Measurements from ENCODE around the gene SRSF6. TPM values are rescaled to one million over a fixed set of nuclear protein-coding genes. Genes with fewer than 3 reads are reported as not detected.
A peak's percentile ranks its signal among the peaks of the same experiment; 100 is the strongest.
"Not testable (repeated sequence)": the region's sequence is repeated elsewhere in the genome, so short reads cannot be mapped to it uniquely, and the experiment has no call there.

The SRSF6 gene
- polyA plus RNA-seq, 6 donors from 2014 or later = 43.3 to 72.5 (median 53.9) TPM

DNA sequence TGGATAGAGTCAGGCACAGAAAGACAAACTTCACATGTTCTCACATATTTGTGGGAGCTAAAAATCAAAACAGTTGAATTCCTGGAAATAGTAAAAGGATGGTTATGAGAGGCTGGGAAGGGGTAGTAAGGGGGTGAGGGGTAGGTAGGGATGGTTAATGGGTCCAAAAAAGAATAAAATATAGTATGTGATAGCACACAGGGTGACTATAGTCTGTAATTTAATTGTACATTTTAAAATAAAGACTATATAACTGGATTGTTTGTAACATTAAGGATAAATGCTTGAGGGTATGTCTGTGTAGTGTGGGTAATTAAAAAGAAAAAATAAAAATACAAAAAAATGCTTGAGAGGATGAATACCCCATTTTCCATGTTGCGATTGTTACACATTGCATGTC is 9.9 kb downstream of the SRSF6 start:
- no peak overlapping the region for H3K27ac Mint-ChIP-seq
- DNase-seq (no peak), ATAC-seq (ENCODE audit: low read depth in 2 of 2) (no peak)
- no peaks in the 10 kb centered on the region for H3K27me3 Mint-ChIP-seq
- H3K36me3 Mint-ChIP-seq = peaks cover 15 to 23% of the 10 kb centered on the region in 2 donors
- no peak overlapping the region for H3K4me3 Mint-ChIP-seq
- peaks cover 11 to 14% (median 12%) of the 10 kb centered on the region in 3 donors for H3K4me1 Mint-ChIP-seq
- no peaks in the 10 kb centered on the region for H3K9me3 Mint-ChIP-seq

DNA sequence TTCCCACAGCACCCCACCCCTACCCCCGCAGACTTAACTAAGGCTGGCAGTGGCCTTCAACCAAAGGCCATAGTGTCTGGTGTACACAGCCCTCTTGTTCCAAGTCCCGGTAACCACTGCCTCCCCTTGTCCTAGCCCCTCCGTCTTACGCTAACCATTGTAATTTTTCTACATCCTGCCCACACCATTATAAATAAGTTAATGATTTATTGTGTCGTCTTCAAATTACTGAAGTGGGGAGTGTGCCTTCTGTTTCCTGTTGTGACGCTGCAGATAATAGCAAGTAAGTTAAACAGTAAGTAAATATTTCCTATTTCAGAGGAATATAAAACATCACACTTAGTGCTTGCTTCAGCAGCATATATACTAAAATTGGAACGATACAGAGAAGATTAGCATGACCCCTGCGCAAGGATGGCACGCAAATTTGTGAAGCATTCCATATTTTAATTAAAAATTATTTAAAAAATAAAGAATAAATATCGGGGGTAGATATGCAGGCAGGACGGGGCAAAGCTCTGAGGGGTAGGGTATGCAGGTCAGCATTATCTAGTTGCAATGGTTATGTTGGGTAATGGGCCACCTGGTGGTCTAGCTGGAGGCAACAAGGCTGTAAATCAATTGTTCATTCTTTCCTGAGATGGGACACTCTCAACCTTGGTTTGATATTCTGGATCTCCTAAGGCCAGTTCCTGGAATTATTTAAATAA is 15.1 kb downstream of the SRSF6 start:
- ATAC-seq (ENCODE audit: low read depth in 2 of 2) (no peak), DNase-seq (no peak)
- H3K36me3 Mint-ChIP-seq = peaks cover 0 to 5% of the 10 kb centered on the region in 2 donors
- H3K27ac Mint-ChIP-seq = peak overlapping the region in 2 of 6 donors; percentile 11 to 80
- H3K27me3 Mint-ChIP-seq = no peaks in the 10 kb centered on the region
- no peak overlapping the region for H3K4me3 Mint-ChIP-seq
- H3K4me1 Mint-ChIP-seq = peaks cover 8 to 14% (median 9%) of the 10 kb centered on the region in 3 donors
- no peaks in the 10 kb centered on the region for H3K9me3 Mint-ChIP-seq

DNA sequence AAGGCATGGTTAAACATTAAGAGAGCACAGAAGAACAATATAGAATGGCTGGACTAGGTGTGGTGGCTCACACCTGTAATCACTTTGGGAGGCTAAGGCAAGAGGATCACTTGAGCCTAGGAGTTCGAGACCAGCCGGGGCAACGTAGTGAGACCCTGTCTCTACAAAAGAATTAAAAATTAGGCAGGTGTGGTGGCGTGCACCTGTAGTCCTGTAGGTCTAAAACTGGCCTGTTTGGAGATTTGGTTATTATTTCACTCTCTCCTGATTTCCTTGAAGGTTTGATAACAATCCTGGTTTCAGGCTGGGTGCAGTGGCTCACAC is 15.6 kb downstream of the SRSF6 start:
- Mint-ChIP-seq H3K27ac (peak overlapping the region in 2 of 6 donors; percentile 11 to 47), H3K36me3 (peaks cover 0 to 5% of the 10 kb centered on the region in 2 donors), H3K4me1 (peaks cover 8 to 14% (median 9%) of the 10 kb centered on the region in 3 donors), H3K27me3 (no peaks in the 10 kb centered on the region), H3K9me3 (no peaks in the 10 kb centered on the region), H3K4me3 (no peak overlapping the region)
- DNase-seq (no peak), ATAC-seq (ENCODE audit: low read depth in 2 of 2) (no peak)

DNA sequence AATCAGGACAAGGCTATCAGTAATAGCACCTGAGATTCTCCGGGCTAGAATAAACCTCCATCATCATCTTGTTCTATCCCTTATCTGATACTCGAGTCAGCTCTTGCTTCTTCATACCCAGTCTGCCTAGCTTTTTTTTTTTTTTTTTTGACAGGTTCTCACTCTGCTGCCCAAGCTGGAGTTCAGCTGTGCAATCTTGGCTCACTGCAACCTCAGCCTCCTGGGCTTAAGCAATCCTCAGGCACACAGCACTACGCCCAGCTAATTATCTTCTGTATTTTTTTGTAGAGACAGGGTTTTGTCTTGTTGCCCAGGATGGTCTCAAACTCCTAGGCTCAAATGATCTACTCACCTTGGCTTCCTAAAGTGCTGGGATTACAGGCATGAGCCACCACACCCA is 19.5 kb downstream of the SRSF6 start:
- Mint-ChIP-seq H3K4me1 (peaks cover 8 to 12% (median 9%) of the 10 kb centered on the region in 3 donors), H3K9me3 (no peaks in the 10 kb centered on the region), H3K27ac (no peak overlapping the region), H3K4me3 (no peak overlapping the region), H3K36me3 (no peaks in the 10 kb centered on the region), H3K27me3 (no peaks in the 10 kb centered on the region)
- ATAC-seq (ENCODE audit: low read depth in 2 of 2) = no peak
- no peak for DNase-seq

DNA sequence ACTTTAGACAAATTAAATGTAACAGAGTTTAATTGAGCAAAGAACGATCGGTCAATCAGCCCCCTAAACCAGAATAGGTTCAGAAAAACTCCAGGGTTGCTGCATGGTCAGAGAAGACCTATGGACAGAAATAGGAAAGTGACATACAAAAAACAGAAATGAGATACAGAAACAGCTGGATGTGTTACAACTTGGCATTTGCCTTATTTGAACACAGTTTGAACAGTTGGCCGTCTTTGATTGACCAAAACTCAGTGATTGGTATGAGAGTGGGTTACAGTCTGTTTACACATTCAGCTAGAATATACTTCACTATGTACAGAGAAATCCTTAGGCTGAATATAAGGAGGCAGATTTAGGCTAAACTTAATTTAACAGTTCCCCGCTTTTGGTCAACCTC is 19.9 kb downstream of the SRSF6 start:
- Mint-ChIP-seq H3K27me3 (no peaks in the 10 kb centered on the region), H3K4me1 (peaks cover 8 to 9% (median 9%) of the 10 kb centered on the region in 3 donors), H3K27ac (no peak overlapping the region), H3K9me3 (no peaks in the 10 kb centered on the region), H3K4me3 (no peak overlapping the region), H3K36me3 (no peaks in the 10 kb centered on the region)
- no peak for DNase-seq
- no peak for ATAC-seq (ENCODE audit: low read depth in 2 of 2)

DNA sequence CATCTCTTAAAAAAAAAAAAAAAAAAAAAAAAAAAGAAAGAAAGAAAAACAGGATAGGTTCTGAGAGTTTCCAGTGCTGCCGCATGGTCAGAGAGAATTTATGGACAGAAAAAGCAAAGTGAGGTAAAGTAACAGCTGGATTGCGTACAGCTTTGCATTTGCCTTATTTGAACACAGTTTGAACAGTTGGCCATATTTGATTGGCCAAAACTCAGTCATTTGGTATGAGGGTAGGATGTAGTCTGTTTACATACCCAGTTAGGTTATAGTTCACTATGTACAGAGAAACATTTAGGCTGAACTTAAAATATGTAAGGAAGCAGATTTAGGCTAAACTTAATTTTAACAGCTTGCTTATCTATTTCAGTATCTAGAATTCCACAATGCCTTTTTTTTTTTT is 32.3 kb downstream of the SRSF6 start:
- DNase-seq (no peak), ATAC-seq (ENCODE audit: low read depth in 2 of 2) (no peak)
- peaks cover 0 to 9% of the 10 kb centered on the region in 2 donors for H3K36me3 Mint-ChIP-seq
- no peaks in the 10 kb centered on the region for H3K4me1 Mint-ChIP-seq
- H3K9me3 Mint-ChIP-seq = peaks cover 9 to 24% (median 21%) of the 10 kb centered on the region in 7 donors
- H3K27me3 Mint-ChIP-seq = peaks cover 10 to 17% (median 14%) of the 10 kb centered on the region in 3 donors
- no peak overlapping the region for H3K27ac Mint-ChIP-seq
- H3K4me3 Mint-ChIP-seq = no peak overlapping the region

DNA sequence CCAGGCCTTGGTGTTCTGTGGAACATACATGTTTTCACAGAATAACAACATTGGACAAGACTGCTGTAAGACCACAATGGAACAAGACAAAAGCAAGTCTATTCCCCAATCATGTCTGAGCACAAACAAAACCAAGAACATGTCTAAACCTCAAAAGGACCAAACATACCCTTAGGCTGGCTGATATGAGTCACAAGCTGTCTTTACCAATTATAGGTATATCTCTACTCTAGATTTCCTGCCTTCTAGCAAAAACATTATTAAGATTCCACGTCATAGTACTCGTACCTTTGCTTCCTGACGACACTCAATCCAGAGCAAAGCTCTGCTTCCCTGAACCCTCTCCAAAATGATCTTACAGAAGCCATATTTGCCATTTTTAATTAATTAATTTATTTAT is 34.4 kb downstream of the SRSF6 start:
- Mint-ChIP-seq H3K9me3 (peaks cover 10 to 27% (median 17%) of the 10 kb centered on the region in 7 donors), H3K27ac (no peak overlapping the region), H3K27me3 (peaks cover 10 to 23% (median 14%) of the 10 kb centered on the region in 3 donors), H3K36me3 (peaks cover 4 to 9% of the 10 kb centered on the region in 2 donors), H3K4me1 (no peaks in the 10 kb centered on the region), H3K4me3 (no peak overlapping the region)
- DNase-seq (no peak), ATAC-seq (ENCODE audit: low read depth in 2 of 2) (no peak)

DNA sequence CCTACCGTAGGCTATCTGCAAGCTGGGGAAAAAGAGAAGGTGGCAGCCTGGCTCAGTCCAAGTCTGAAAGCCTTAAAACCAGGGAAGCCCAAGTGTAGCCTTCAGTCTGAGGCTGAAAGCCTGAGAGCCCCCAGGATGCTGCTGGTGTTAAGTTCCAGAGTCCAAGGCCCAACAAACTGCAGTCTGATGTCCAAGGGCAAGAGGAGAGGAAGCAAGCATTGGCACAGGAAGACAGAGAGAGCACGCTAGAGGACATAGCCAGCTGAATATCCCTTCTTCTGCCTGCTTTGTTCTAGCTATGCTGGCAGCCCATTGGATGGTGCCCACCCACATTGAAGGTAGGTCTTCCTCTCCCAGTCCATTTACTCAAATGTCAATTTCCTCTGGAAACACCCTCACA is 37.7 kb downstream of the SRSF6 start:
- DNase-seq (no peak), ATAC-seq (ENCODE audit: low read depth in 2 of 2) (no peak)
- no peak overlapping the region for H3K27ac Mint-ChIP-seq
- H3K4me1 Mint-ChIP-seq = no peaks in the 10 kb centered on the region
- H3K27me3 Mint-ChIP-seq = peaks cover 10 to 23% (median 14%) of the 10 kb centered on the region in 3 donors
- H3K9me3 Mint-ChIP-seq = peaks cover 0 to 22% (median 16%) of the 10 kb centered on the region in 7 donors
- no peak overlapping the region for H3K4me3 Mint-ChIP-seq
- peaks cover 0 to 4% of the 10 kb centered on the region in 2 donors for H3K36me3 Mint-ChIP-seq

DNA sequence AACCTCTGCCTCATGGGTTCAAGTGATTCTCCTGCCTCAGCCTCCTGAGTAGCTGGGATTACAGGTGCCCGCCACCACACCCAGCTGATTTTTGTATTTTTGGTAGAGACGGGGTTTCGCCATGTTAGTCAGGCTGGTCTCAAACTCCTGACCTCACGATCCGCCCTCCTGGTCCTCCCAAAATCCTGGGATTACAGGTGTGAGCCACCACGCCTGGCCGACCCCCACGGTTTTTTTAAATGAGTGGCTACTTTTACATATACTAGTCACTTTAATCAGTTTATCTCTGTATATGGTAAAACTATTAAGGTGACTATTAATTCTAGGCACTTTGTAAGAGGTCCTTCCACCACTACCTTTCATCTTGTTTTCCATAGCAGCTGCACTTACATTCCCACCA is 44.3 kb downstream of the SRSF6 start:
- H3K36me3 Mint-ChIP-seq; H3K4me1 Mint-ChIP-seq; H3K4me3 Mint-ChIP-seq; DNase-seq; H3K27ac Mint-ChIP-seq; ATAC-seq (ENCODE audit: low read depth in 2 of 2): not testable (repeated sequence)
- H3K9me3 Mint-ChIP-seq = peaks cover 0 to 13% (median 8%) of the 10 kb centered on the region in 7 donors
- peaks cover 26 to 45% (median 29%) of the 10 kb centered on the region in 3 donors for H3K27me3 Mint-ChIP-seq

DNA sequence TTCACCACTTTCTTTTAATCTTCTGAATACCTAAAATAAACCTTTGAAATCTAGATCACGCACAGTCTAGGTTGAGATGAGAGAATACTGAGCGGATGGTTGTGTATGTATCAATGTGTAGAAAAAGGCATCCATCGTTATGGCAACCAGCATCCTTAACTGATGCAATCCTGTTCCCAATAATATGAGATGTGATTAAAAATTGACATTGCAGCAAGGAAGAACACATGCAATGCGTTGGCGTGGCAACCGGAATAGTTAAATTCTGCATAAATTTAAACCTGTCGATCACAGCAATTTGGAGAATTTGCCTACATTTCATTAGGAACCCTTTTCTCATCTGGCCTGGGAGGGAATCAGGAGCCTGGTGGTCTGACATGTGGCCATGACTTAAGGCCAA is 48.5 kb downstream of the SRSF6 start:
- no peak overlapping the region for H3K27ac Mint-ChIP-seq
- DNase-seq (no peak), ATAC-seq (ENCODE audit: low read depth in 2 of 2) (no peak)
- H3K36me3 Mint-ChIP-seq = no peaks in the 10 kb centered on the region
- H3K4me1 Mint-ChIP-seq = peaks cover 4 to 15% (median 11%) of the 10 kb centered on the region in 3 donors
- H3K9me3 Mint-ChIP-seq = peaks cover 0 to 2% (median 0%) of the 10 kb centered on the region in 7 donors
- peak overlapping the region in 5 of 8 donors; percentile 20 to 81 (median 62) for H3K4me3 Mint-ChIP-seq
- H3K27me3 Mint-ChIP-seq = peaks cover 35 to 68% (median 49%) of the 10 kb centered on the region in 3 donors

DNA sequence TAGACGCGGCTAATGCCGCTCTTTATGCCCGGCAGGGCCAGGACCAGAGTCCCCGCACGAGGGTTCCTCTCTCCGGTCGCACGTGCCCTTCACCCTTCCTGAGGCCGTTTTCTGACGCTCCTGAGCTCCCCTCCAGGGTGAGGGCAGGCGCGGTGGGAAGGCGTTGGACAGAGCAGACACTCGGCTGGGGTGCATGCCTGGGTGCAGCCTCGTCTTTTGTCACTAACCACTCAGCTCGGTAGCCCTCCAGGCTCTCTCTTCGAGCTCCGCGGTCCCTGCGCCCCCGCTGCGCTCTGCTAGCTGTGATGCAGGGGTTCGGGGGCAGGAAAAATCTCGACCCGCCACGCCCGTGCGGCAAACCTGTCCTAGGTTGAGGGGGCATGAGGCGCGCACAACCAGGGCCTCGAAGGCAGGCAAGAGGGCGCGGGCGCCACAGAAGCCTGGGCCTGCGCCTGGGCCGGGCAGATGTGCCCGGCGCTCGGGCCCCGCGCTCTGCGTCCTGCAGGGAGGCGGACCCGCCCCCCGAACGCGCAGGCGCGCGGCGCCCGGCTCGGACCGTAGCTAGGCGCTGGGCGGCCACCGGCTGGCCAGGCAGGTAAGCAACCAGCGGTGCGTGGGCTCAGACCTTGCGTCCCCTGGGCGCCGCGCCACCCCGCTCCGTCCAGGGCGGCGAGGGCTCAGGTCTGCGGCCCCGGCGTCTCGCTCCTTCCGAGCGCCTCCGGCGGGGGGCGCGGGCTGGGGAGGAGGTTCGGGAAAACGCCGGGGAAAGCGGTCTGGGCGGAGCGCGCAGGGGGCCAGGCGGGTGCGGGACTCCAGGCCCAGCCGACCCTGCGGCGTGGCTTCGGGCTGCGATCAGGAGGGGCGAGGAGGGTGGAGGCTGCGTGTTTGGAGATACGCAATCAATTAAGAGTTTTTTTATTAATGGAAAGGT is 49.7 kb downstream of the SRSF6 start, which contains the start of gene L3MBTL1:
Gene L3MBTL1, plus strand, starts transcription at position 548 of the 931 bp plus-strand sequence. CDS start 5,807 bp downstream, outside the sequence.
- H3K36me3 Mint-ChIP-seq = no peaks in the 10 kb centered on the region
- H3K9me3 Mint-ChIP-seq = peaks cover 0 to 1% (median 0%) of the 10 kb centered on the region in 7 donors
- peaks cover 38 to 73% (median 54%) of the 10 kb centered on the region in 3 donors for H3K27me3 Mint-ChIP-seq
- peak; percentile 33 to 43 for ATAC-seq (ENCODE audit: low read depth in 2 of 2)
- peak within 1 kb of the TSS in 1 of 6 donors; percentile 32 for H3K27ac Mint-ChIP-seq
- DNase-seq = no peak
- H3K4me1 Mint-ChIP-seq = peaks cover 4 to 15% (median 11%) of the 10 kb centered on the region in 3 donors
- H3K4me3 Mint-ChIP-seq = peak within 1 kb of the TSS; percentile 51 to 86 (median 79)

DNA sequence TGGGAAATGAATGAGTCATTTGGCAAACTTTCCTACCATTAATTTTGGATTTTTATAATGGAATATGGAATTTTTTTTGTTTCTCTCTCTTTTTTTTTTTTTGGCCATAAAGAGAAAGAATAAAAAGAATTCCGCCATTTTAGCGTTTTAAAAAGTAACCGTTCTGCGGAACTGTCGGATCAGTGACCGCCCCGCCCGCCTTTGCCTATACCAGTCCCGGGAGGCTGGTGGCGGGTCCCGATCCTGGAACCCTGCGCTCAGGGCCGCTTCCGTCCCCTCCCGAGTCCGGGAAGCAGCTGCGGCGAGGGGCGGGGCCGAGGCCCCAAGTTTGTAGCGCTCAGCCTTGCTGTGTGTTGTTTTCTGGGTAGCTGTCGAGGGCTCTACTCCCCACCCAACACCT is 50.4 kb downstream of the SRSF6 start:
- peaks cover 0 to 1% (median 0%) of the 10 kb centered on the region in 7 donors for H3K9me3 Mint-ChIP-seq
- H3K27me3 Mint-ChIP-seq = peaks cover 37 to 67% (median 54%) of the 10 kb centered on the region in 3 donors
- peaks cover 4 to 15% (median 11%) of the 10 kb centered on the region in 3 donors for H3K4me1 Mint-ChIP-seq
- no peaks in the 10 kb centered on the region for H3K36me3 Mint-ChIP-seq
- peak overlapping the region; percentile 51 to 86 (median 76) for H3K4me3 Mint-ChIP-seq
- ATAC-seq (ENCODE audit: low read depth in 2 of 2) (no peak), DNase-seq (no peak)
- H3K27ac Mint-ChIP-seq = no peak overlapping the region

DNA sequence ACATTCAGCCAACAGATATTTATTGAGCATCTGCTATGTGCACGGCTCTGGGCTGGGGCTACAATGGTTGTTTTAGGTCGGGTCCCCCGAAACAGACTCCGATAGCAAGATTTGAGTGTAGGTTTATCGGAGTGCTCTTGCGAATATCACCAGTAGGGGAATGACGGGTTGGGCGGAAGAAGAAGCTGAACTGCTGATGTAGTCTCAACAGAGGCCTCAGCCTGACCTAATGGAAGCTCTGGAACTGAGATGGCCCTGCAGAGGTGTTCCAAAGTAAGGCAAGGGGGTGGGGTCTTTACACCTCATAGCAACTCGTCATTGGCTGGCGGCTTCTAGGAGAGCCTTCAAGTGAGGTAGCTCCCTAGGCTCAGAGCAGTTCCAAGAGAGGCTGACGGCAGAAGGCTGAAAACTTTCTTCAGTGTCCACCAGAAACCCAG is 50.9 kb downstream of the SRSF6 start:
- Mint-ChIP-seq H3K27me3 (peaks cover 34 to 63% (median 54%) of the 10 kb centered on the region in 3 donors), H3K27ac (peak overlapping the region in 1 of 6 donors; percentile 32), H3K4me1 (peaks cover 4 to 15% (median 11%) of the 10 kb centered on the region in 3 donors), H3K9me3 (peaks cover 0 to 1% (median 0%) of the 10 kb centered on the region in 7 donors), H3K36me3 (no peaks in the 10 kb centered on the region), H3K4me3 (peak overlapping the region in 7 of 8 donors; percentile 0 to 78 (median 68))
- ATAC-seq (ENCODE audit: low read depth in 2 of 2) = no peak
- no peak for DNase-seq
